ENCODE results near the gene TSPAN10. TPM values are rescaled to one million over a fixed set of nuclear protein-coding genes. Genes with fewer than 3 reads are reported as not detected.

Gene TSPAN10
- total RNA-seq, 1 donor from 2014 or later: 0.24 TPM

GRCh38 chr17:81696218-81696941 is 59.4 kb downstream of the TSPAN10 start:
- ATAC-seq (peak; percentile 6), DNase-seq (ENCODE audit: missing footprints) (no peak)
- intact Hi-C loops (cut with DNase I): no loop called here

GRCh38 chr17:81697261-81698044 is 60.5 kb downstream of the TSPAN10 start:
- intact Hi-C loops (cut with DNase I): no loop called here
- DNase-seq (ENCODE audit: missing footprints) (no peak), ATAC-seq (peak; percentile 44)

Small RNA genes within 50 kb of the gene (microRNA-seq; reads per million reads assigned to microRNA genes)
- gene MIR6786: not detected

Other genes with a start within 250 kb of the TSPAN10 start
- 9.9 TPM for gene BAHCC1, start 241.7 kb upstream of the TSPAN10 start, total RNA-seq
- gene ACTG1, start 124.4 kb upstream of the TSPAN10 start, total RNA-seq: 468 TPM
- 0.19 TPM for gene FSCN2, start 108.8 kb upstream of the TSPAN10 start, total RNA-seq
- 14.8 TPM for gene FAAP100, start 84.8 kb upstream of the TSPAN10 start, total RNA-seq
- gene NPLOC4, start 84 bp upstream of the TSPAN10 start, total RNA-seq: 82.0 TPM
- gene PDE6G, start 19.3 kb downstream of the TSPAN10 start, total RNA-seq: not detected
- 18.6 TPM for gene OXLD1, start 29.4 kb downstream of the TSPAN10 start, total RNA-seq
- 6.1 TPM for gene CCDC137, start 29.5 kb downstream of the TSPAN10 start, total RNA-seq
- gene ARL16, start 46.6 kb downstream of the TSPAN10 start, total RNA-seq: 11.9 TPM
- gene HGS, start 46.8 kb downstream of the TSPAN10 start, total RNA-seq: 36.6 TPM
- 177 TPM for gene MRPL12, start 66.2 kb downstream of the TSPAN10 start, total RNA-seq
- gene SLC25A10, start 75.1 kb downstream of the TSPAN10 start, total RNA-seq: 7.4 TPM
- gene GCGR, start 167.0 kb downstream of the TSPAN10 start, total RNA-seq: not detected
- 109 TPM for gene MCRIP1, start 196.1 kb downstream of the TSPAN10 start, total RNA-seq
- not detected for gene PPP1R27, start 197.9 kb downstream of the TSPAN10 start, total RNA-seq
- 355 TPM for gene P4HB, start 223.3 kb downstream of the TSPAN10 start, total RNA-seq
- 126 TPM for gene ARHGDIA, start 234.1 kb downstream of the TSPAN10 start, total RNA-seq

Measured in Right ventricle myocardium inferior (tissue), 1 donor.